SK-N-SH (cell line): ENCODE measurements around the gene EML5. TPM values are rescaled to one million over a fixed set of nuclear protein-coding genes. Genes with fewer than 3 reads are reported as not detected.

Experiments
- CTCF ChIA-PET: fragments of 300-600, 350-600 bp; formaldehyde crosslinking; extraction: SDS; loops from one replicate; lab custom pipeline; 2021; lab: Yijun Ruan, JAX
- POLR2A ChIA-PET: fragments of 350-600 bp; sonication (Branson Sonifier 250); formaldehyde crosslinking; extraction: SDS; loops from one replicate; lab custom pipeline; 2020; ENCODE audit warnings: antibody characterized with exemption, inconsistent platforms; lab: Yijun Ruan, JAX
- DNase-seq: peaks from one replicate; pipeline ENCODE4 v3.0.0; 2012
- H2AFZ ChIP-seq: fragments of 200-600 bp; sonication (generic); 2 replicates; pipeline ENCODE4 v1.8.1; 2016; ENCODE audit warnings: antibody characterized with exemption, mild to moderate bottlenecking, low read depth
- H3F3A ChIP-seq: fragments of 200-600 bp; sonication (generic); replicated peaks from 2 replicates; pipeline ENCODE3; 2016; ENCODE audit warnings: antibody characterized with exemption, mild to moderate bottlenecking; ENCODE audit not compliant: insufficient read depth
- H3K27ac ChIP-seq, 2 experiments: fragments of 200-500 bp in 1 of 2; fragments of 200-600 bp in 1 of 2; sonication (Bioruptor generic) in 1 of 2; sonication (generic), shearing (Covaris generic) in 1 of 2; 2 replicates each; pipeline versions ENCODE4 v1.5.1 to v1.6.1; 2014 to 2016; ENCODE audit warnings: low read depth in 2 of 2, inconsistent platforms in 1 of 2, low read length in 1 of 2, mild to moderate bottlenecking in 1 of 2, mixed read lengths in 1 of 2
- H3K27me3 ChIP-seq: fragments of 200-600 bp; sonication (generic), shearing (Covaris generic); 2 replicates; pipeline ENCODE4 v1.6.1; 2016; ENCODE audit warnings: mixed run types; ENCODE audit not compliant: insufficient read depth
- H3K36me3 ChIP-seq, 2 experiments: fragments of 200-500 bp in 1 of 2; fragments of 200-600 bp in 1 of 2; sonication (Bioruptor generic) in 1 of 2; sonication (generic) in 1 of 2; replicated peaks in 1 of 2; 2 replicates each; pipeline versions ENCODE3 to v1.5.1; 2014 to 2016; ENCODE audit warnings: low read length in 1 of 2, mild to moderate bottlenecking in 1 of 2; ENCODE audit not compliant: insufficient read depth in 2 of 2, control insufficient read depth in 1 of 2
- H3K4me1 ChIP-seq, 2 experiments: fragments of 200-500 bp in 1 of 2; fragments of 200-600 bp in 1 of 2; sonication (Bioruptor generic) in 1 of 2; sonication (generic), shearing (Covaris generic) in 1 of 2; 2 replicates each; pipeline versions ENCODE4 v1.5.1 to v1.6.1; 2014 to 2016; ENCODE audit warnings: low read depth in 1 of 2, low read length in 1 of 2, mixed run types in 1 of 2; ENCODE audit not compliant: insufficient read depth in 2 of 2, control insufficient read depth in 1 of 2
- H3K4me2 ChIP-seq: fragments of 200-600 bp; sonication (generic), shearing (Covaris generic); 2 replicates; pipeline ENCODE4 v1.6.1; 2017; ENCODE audit warnings: mixed run types
- H3K4me3 ChIP-seq, 2 experiments: fragments of 200-500 bp in 1 of 2; fragments of 200-600 bp in 1 of 2; sonication (Bioruptor generic) in 1 of 2; sonication (generic), shearing (Covaris generic) in 1 of 2; 2 replicates each; pipeline versions ENCODE4 v1.5.1 to v1.8.1; 2014 to 2016; ENCODE audit warnings: low read depth in 2 of 2, inconsistent platforms in 1 of 2, low read length in 1 of 2, mild to moderate bottlenecking in 1 of 2, mixed read lengths in 1 of 2, moderate library complexity in 1 of 2
- H3K79me2 ChIP-seq: fragments of 200-600 bp; sonication (generic); 2 replicates; pipeline ENCODE4 v1.8.1; 2017; ENCODE audit warnings: mild to moderate bottlenecking; ENCODE audit not compliant: insufficient read depth
- H3K9ac ChIP-seq: fragments of 200-600 bp; sonication (generic); 2 replicates; pipeline ENCODE4 v1.6.1; 2017; ENCODE audit warnings: mixed run types
- H3K9me2 ChIP-seq: fragments of 200-600 bp; sonication (generic); 2 replicates; pipeline ENCODE4 v1.6.1; 2017; ENCODE audit warnings: mixed run types
- H3K9me3 ChIP-seq: fragments of 200-600 bp; sonication (generic); 2 replicates; pipeline ENCODE4 v1.6.1; 2017; ENCODE audit warnings: mixed run types, mild to moderate bottlenecking, moderate library complexity
- H4K20me1 ChIP-seq: fragments of 200-600 bp; sonication (generic); 2 replicates; pipeline ENCODE4 v1.6.1; 2017; ENCODE audit warnings: mild to moderate bottlenecking, mixed run types; ENCODE audit not compliant: insufficient read depth
- ELF1 ChIP-seq: IDR thresholded peaks from 2 replicates; pipeline ENCODE4 v1.4.0; 2012
- EP300 ChIP-seq, 2 experiments: IDR thresholded peaks; 2 replicates each; pipeline versions ENCODE4 v1.4.0 to v1.6.1; 2012; ENCODE audit warnings: borderline replicate concordance in 1 of 2, low read depth in 1 of 2, low read length in 1 of 2
- EZH2phosphoT487 ChIP-seq: fragments of 200-600 bp; sonication (generic); IDR thresholded peaks from 2 replicates; pipeline ENCODE4 v1.6.1; 2017; ENCODE audit warnings: low read depth, mixed run types, mild to moderate bottlenecking, antibody characterized with exemption, moderate library complexity, borderline replicate concordance
- FOSL2 ChIP-seq: IDR thresholded peaks from 2 replicates; pipeline ENCODE4 v1.4.0; 2012; ENCODE audit warnings: low read depth, mild to moderate bottlenecking, moderate library complexity, borderline replicate concordance
- FOXM1 ChIP-seq: IDR thresholded peaks from 2 replicates; pipeline ENCODE4 v1.4.0; 2012; ENCODE audit warnings: low read depth, mild to moderate bottlenecking
- GABPA ChIP-seq: IDR thresholded peaks from 2 replicates; pipeline ENCODE4 v1.4.0; 2012; ENCODE audit warnings: low read depth, mild to moderate bottlenecking
- GATA2 ChIP-seq: sonication (generic); formaldehyde crosslinking; IDR thresholded peaks from 2 replicates; pipeline ENCODE4 v1.5.0; 2020; ENCODE audit warnings: mild to moderate bottlenecking, missing genetic modification reagents
- JUND ChIP-seq: IDR thresholded peaks from 2 replicates; pipeline ENCODE4 v1.4.0; 2012
- MEF2A ChIP-seq: IDR thresholded peaks from 2 replicates; pipeline ENCODE4 v1.4.0; 2012; ENCODE audit warnings: low read depth, borderline replicate concordance
- MXI1 ChIP-seq: IDR thresholded peaks from 2 replicates; pipeline ENCODE4 v1.6.1; 2012; ENCODE audit warnings: mild to moderate bottlenecking, low read depth, low read length, improper control_type of control experiment
- POLR2AphosphoS5 ChIP-seq: IDR thresholded peaks from 2 replicates; pipeline ENCODE4 v1.6.1; 2012; ENCODE audit warnings: low read depth, low read length
- RCOR1 ChIP-seq: fragments of 150-350 bp; IDR thresholded peaks from 2 replicates; pipeline ENCODE4 v1.6.1; 2017; ENCODE audit warnings: antibody characterized with exemption, low read length
- RFX5 ChIP-seq: IDR thresholded peaks from 2 replicates; pipeline ENCODE4 v1.6.1; 2012; ENCODE audit warnings: mild to moderate bottlenecking, improper control_type of control experiment, low read length
- RXRA ChIP-seq: IDR thresholded peaks from 2 replicates; pipeline ENCODE4 v1.4.0; 2012; ENCODE audit warnings: low read depth, mild to moderate bottlenecking, borderline replicate concordance
- SIN3A ChIP-seq: IDR thresholded peaks from 2 replicates; pipeline ENCODE4 v1.6.1; 2012; ENCODE audit warnings: low read depth, mild to moderate bottlenecking, low read length, moderate library complexity, borderline replicate concordance
- SMC3 ChIP-seq: IDR thresholded peaks from 2 replicates; pipeline ENCODE4 v1.6.1; 2012; ENCODE audit warnings: low read depth, low read length, improper control_type of control experiment
- TCF12 ChIP-seq: IDR thresholded peaks from 2 replicates; pipeline ENCODE4 v1.4.0; 2012
- TEAD4 ChIP-seq: IDR thresholded peaks from 2 replicates; pipeline ENCODE4 v1.4.0; 2012; ENCODE audit warnings: mild to moderate bottlenecking, borderline replicate concordance; ENCODE audit not compliant: insufficient read depth
- YY1 ChIP-seq: IDR thresholded peaks from 2 replicates; pipeline ENCODE4 v1.4.0; 2012; ENCODE audit warnings: low read depth, mild to moderate bottlenecking
- WGBS: methylation state at CpG from one replicate; pipeline ENCODE4 v1.1.6; 2017; ENCODE audit warnings: low lambda C conversion rate; 5-methylcytosine and 5-hydroxymethylcytosine counted together
- polyA plus RNA-seq, 3 experiments: library from polyadenylated mRNA; depleted of rRNA; stranded (reverse); fragments of >200 nt; gene quantifications; 2 replicates each; pipeline ENCODE4 v1.2.3, GENCODE V29; 2012
- TF ChIP-seq, protein P1 (sequence below): IDR thresholded peaks from 2 replicates; pipeline ENCODE4; 2012
- TF ChIP-seq, protein P2 (sequence below): fragments of 150-350 bp; IDR thresholded peaks from 2 replicates; pipeline ENCODE4 v1.6.1; 2017; ENCODE audit warnings: antibody characterized with exemption, low read length, low read depth, borderline replicate concordance
- TF ChIP-seq, protein P3 (sequence below): IDR thresholded peaks from 2 replicates; pipeline ENCODE4 v1.4.0; 2012; ENCODE audit warnings: low read depth, borderline replicate concordance

Gene EML5
- polyA plus RNA-seq, 1 of the 3 experiments (the other 2 are of a cell fraction), result 0.23 TPM

GRCh38 chr14:88829685-88830302 is 37.0 kb upstream of the EML5 start:
- TF ChIP-seq SIN3A (no peak), POLR2AphosphoS5 (no peak), FOXM1 (no peak), ELF1 (no peak), TCF12 (no peak), RCOR1 (no peak), EP300 (IDR thresholded peaks at IDR 0.05; ENCODE audit: borderline replicate concordance in 1 of 2, low read depth in 1 of 2, low read length in 1 of 2) (no peak), MEF2A (no peak), EZH2phosphoT487 (no peak), JUND (no peak), TEAD4 (no peak), FOSL2 (no peak), YY1 (no peak), RXRA (no peak)
- TF ChIP-seq, protein P1, sequence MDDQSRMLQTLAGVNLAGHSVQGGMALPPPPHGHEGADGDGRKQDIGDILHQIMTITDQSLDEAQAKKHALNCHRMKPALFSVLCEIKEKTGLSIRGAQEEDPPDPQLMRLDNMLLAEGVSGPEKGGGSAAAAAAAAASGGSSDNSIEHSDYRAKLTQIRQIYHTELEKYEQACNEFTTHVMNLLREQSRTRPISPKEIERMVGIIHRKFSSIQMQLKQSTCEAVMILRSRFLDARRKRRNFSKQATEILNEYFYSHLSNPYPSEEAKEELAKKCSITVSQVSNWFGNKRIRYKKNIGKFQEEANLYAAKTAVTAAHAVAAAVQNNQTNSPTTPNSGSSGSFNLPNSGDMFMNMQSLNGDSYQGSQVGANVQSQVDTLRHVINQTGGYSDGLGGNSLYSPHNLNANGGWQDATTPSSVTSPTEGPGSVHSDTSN, result no peak
- peaks cover 0 to 8% of the 10 kb centered on the region in 2 experiments for H3K36me3 ChIP-seq
- H3K9me2 ChIP-seq, result no peaks in the 10 kb centered on the region
- WGBS, result 37% methylated on average over 4 of the region's 4 CpGs
- ChIA-PET POLR2A (interaction anchor here (1.0 to 6.5 kb wide), 6 partner anchors 22 to 183 kb away, joined by 3 to 87 read pairs (median 4); partner anchors contain the start of gene EML5), CTCF (interaction anchor here (1.5 to 6.9 kb wide), 4 partner anchors 10 to 72 kb away, joined by 4 to 49 read pairs (median 6); no protein-coding TSS in a partner anchor)
- H3K9me3 ChIP-seq, result no peaks in the 10 kb centered on the region
- H3K4me2 ChIP-seq, result peak overlapping the region; percentile 70
- no peak for DNase-seq
- H3F3A ChIP-seq, result peaks cover 28% of the 10 kb centered on the region
- H3K79me2 ChIP-seq, result peaks cover 84% of the 10 kb centered on the region
- H3K27me3 ChIP-seq, result no peaks in the 10 kb centered on the region
- H3K4me1 ChIP-seq, result peaks cover 28 to 61% of the 10 kb centered on the region in 2 experiments
- H2AFZ ChIP-seq, result peak overlapping the region; percentile 3; the same call in 1 of the 2 replicates
- no peaks in the 10 kb centered on the region for H4K20me1 ChIP-seq
- peak overlapping the region; percentile 81 to 100; a peak in 3 of 4 replicates for H3K27ac ChIP-seq
- peak overlapping the region; percentile 22 to 28; a peak in 2 of 4 replicates for H3K4me3 ChIP-seq
- peak overlapping the region; percentile 49; the same call in 1 of the 2 replicates for H3K9ac ChIP-seq

- Histone ChIP-seq H2AFZ (peak overlapping the region; percentile 3; the same call in 1 of the 2 replicates), H4K20me1 (no peaks in the 10 kb centered on the region), H3K4me1 (peaks cover 22 to 55% of the 10 kb centered on the region in 2 experiments), H3K79me2 (peaks cover 82% of the 10 kb centered on the region), H3K9ac (peak overlapping the region; percentile 49; the same call in 1 of the 2 replicates), H3F3A (peaks cover 27% of the 10 kb centered on the region), H3K9me3 (no peaks in the 10 kb centered on the region), H3K27me3 (no peaks in the 10 kb centered on the region), H3K27ac (peak overlapping the region; percentile 81 to 100; a peak in 3 of 4 replicates), H3K36me3 (peaks cover 0 to 8% of the 10 kb centered on the region in 2 experiments), H3K9me2 (no peaks in the 10 kb centered on the region), H3K4me2 (peak overlapping the region; percentile 70), H3K4me3 (peak overlapping the region; percentile 22 to 28; a peak in 3 of 4 replicates)
- CTCF ChIA-PET, result interaction anchor here (1.0 to 6.9 kb wide), 7 partner anchors 9 to 72 kb away, joined by 3 to 49 read pairs (median 8); partner anchors contain the start of gene EML5
- DNase-seq, result no peak
- 12% methylated on average over 3 of the region's 3 CpGs for WGBS
- TF ChIP-seq MXI1, result no peak
- TF ChIP-seq TEAD4, result no peak
- TF ChIP-seq GABPA, result no peak
- no peak for TF ChIP-seq ELF1
- TF ChIP-seq POLR2AphosphoS5, result no peak
- no peak for TF ChIP-seq SMC3
- TF ChIP-seq RFX5, result no peak
- TF ChIP-seq, protein P2, sequence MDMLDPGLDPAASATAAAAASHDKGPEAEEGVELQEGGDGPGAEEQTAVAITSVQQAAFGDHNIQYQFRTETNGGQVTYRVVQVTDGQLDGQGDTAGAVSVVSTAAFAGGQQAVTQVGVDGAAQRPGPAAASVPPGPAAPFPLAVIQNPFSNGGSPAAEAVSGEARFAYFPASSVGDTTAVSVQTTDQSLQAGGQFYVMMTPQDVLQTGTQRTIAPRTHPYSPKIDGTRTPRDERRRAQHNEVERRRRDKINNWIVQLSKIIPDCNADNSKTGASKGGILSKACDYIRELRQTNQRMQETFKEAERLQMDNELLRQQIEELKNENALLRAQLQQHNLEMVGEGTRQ, result no peak
- 0 out of 4 replicates have a peak, but pooled peaks of 1 of the 2 experiments have one; percentile 19 for TF ChIP-seq EP300 (IDR thresholded peaks at IDR 0.05; ENCODE audit: borderline replicate concordance in 1 of 2, low read depth in 1 of 2, low read length in 1 of 2)
- TF ChIP-seq GATA2 (CRISPR knock-in tag), result peak; percentile 25; the same call in 1 of the 2 replicates
- TF ChIP-seq, protein P3, sequence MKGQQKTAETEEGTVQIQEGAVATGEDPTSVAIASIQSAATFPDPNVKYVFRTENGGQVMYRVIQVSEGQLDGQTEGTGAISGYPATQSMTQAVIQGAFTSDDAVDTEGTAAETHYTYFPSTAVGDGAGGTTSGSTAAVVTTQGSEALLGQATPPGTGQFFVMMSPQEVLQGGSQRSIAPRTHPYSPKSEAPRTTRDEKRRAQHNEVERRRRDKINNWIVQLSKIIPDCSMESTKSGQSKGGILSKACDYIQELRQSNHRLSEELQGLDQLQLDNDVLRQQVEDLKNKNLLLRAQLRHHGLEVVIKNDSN, result no peak
- no peak for TF ChIP-seq SIN3A
- TF ChIP-seq FOSL2, result no peak
- TF ChIP-seq, protein P1, result no peak
- TF ChIP-seq RXRA, result no peak
- no peak for TF ChIP-seq JUND
- POLR2A ChIA-PET, result interaction anchor here (1.0 to 6.5 kb wide), 4 partner anchors 22 to 184 kb away, joined by 3 to 87 read pairs (median 4); partner anchors contain the start of gene EML5
These were observed 36.4 kb upstream of the EML5 start for GRCh38 chr14:88829188-88829587.
